ENCODE data around the gene TMEM174.
"Not testable (repeated sequence)": the region's sequence is repeated elsewhere in the genome, so short reads cannot be mapped to it uniquely, and the experiment has no call there.

The TMEM174 gene

GRCh38 chr5:73201547-73202513 lies 28.8 kb downstream of the TMEM174 start:
- H3K4me3 ChIP-seq (ENCODE audit: low read length): no peak overlapping the region
- peak; percentile 75 for TF ChIP-seq CTCF (conservative IDR thresholded peaks at IDR 0.05; ENCODE audit: low read length)
- DNase-seq (ENCODE audit: low read depth): peak; percentile 59

GRCh38 chr5:73204332-73204731 lies 31.3 kb downstream of the TMEM174 start:
- H3K4me3 ChIP-seq (ENCODE audit: low read length): no peak overlapping the region
- no peak for TF ChIP-seq CTCF (conservative IDR thresholded peaks at IDR 0.05; ENCODE audit: low read length)
- no peak for DNase-seq (ENCODE audit: low read depth)

GRCh38 chr5:73204733-73205132 lies 31.7 kb downstream of the TMEM174 start:
- no peak for DNase-seq (ENCODE audit: low read depth)
- H3K4me3 ChIP-seq (ENCODE audit: low read length): no peak overlapping the region
- TF ChIP-seq CTCF (conservative IDR thresholded peaks at IDR 0.05; ENCODE audit: low read length): no peak

GRCh38 chr5:73205305-73205704 lies 32.3 kb downstream of the TMEM174 start:
- no peak for DNase-seq (ENCODE audit: low read depth)
- no peak overlapping the region for H3K4me3 ChIP-seq (ENCODE audit: low read length)
- no peak for TF ChIP-seq CTCF (conservative IDR thresholded peaks at IDR 0.05; ENCODE audit: low read length)

GRCh38 chr5:73207239-73207638 lies 34.2 kb downstream of the TMEM174 start:
- not testable (repeated sequence) for H3K4me3 ChIP-seq (ENCODE audit: low read length); DNase-seq (ENCODE audit: low read depth)

- DNase-seq (ENCODE audit: low read depth); H3K4me3 ChIP-seq (ENCODE audit: low read length): not testable (repeated sequence)
Observed at GRCh38 chr5:73209075-73209474, 36.1 kb downstream of the TMEM174 start.

- H3K4me3 ChIP-seq (ENCODE audit: low read length); DNase-seq (ENCODE audit: low read depth): not testable (repeated sequence)
Observed at GRCh38 chr5:73212693-73213092, 39.7 kb downstream of the TMEM174 start.

- DNase-seq (ENCODE audit: low read depth): peak; percentile 88
- no peak for TF ChIP-seq CTCF (conservative IDR thresholded peaks at IDR 0.05; ENCODE audit: low read length)
- no peak overlapping the region for H3K4me3 ChIP-seq (ENCODE audit: low read length)
Observed at GRCh38 chr5:73213566-73213998, 40.6 kb downstream of the TMEM174 start.
